Left hindlimb (tissue), 1 donor: ENCODE measurements around the gene CCDC50.
A peak's percentile ranks its signal among the peaks of the same experiment; 100 is the strongest.

Source experiments
- DNase-seq: peaks from one replicate; pipeline ENCODE4 v3.0.0-alpha.2; 2018

CCDC50 gene

GRCh38 chr3:191352014-191352413 lies 22.8 kb downstream of the CCDC50 start:
- DNase-seq, result no peak

DNA sequence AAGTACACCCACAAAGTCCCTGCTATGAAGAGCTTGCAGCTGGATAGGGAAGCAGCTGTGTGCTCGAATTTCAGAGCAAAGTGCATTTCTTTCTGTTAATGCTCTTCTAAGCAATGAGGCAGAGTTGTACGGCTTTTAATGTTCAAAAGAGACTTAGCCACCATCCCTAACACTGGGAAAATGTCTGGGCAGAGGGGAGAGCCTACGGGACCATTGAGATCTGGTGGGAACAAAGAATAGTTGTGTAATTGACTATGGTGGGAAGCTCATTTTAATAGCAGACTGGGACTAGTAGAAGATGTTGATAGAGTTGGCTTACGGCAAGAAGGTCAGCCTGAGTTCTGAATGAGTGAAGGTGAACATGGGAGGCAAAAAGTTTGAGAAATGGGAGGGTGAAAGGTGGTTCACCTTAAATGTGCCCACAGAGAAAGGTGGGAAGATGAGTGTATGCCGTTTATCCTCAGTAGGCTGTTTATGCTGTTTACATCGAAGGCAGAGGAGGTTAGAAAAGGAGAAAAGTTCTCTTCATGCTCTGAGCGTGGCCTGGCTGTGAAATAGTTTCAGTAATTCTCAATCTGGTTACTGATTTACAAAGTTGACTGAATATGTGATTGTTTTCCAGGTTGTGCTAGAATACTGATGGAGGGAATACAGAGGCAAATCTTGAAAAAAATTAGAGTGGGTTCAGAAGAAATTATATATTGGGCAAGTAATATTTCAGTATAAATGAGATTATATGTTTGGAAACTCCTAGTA lies 24.0 kb downstream of the CCDC50 start:
- DNase-seq, result no peak

DNA sequence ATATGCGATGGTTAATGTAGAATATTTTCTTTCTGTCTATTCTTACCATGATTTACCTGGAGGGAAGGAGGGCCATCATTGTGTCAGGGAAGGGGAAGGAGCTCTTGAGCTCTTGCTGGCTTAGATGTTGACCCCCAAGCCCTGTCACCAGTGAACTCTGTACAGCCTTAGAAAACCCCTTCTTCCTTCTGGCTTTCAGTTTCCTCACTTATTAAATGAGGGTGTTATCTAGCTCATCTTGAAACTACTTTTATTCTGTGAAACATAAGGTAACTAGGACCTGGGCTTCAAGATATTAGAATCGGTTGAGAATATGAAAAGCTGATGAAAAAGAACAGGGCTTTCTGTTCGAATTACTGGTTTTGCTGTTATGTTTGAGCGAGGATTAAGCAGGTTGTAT lies 26.2 kb downstream of the CCDC50 start:
- DNase-seq, result no peak

- DNase-seq, result peak; percentile 49
Measured at GRCh38 chr3:191356631-191357439, 27.6 kb downstream of the CCDC50 start.

- no peak for DNase-seq
Measured at GRCh38 chr3:191357909-191358308, 28.7 kb downstream of the CCDC50 start.

GRCh38 chr3:191358929-191359328 lies 29.7 kb downstream of the CCDC50 start:
- no peak for DNase-seq

GRCh38 chr3:191360620-191361019 lies 31.4 kb downstream of the CCDC50 start:
- no peak for DNase-seq

DNA sequence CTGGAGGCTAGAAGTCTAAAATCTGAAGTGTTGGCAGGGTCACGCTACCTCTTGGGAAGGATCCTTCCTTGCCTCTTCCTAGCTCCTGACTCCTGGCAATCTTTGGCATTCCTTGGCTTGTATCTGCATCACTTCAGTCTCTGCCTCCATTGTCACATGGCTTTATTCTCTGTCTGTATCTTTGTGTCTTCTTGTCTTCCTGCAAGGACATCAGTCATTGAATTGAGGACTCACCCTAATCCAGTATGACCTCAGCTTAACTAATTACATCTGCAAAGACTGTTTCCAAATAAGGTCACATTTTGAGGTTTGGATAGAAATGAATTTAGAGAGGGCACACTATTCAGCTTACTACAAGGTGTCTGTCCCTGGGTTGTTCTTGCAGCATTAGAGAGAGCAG lies 32.3 kb downstream of the CCDC50 start:
- no peak for DNase-seq

- no peak for DNase-seq
Measured at GRCh38 chr3:191362037-191362436, 32.8 kb downstream of the CCDC50 start.

DNA sequence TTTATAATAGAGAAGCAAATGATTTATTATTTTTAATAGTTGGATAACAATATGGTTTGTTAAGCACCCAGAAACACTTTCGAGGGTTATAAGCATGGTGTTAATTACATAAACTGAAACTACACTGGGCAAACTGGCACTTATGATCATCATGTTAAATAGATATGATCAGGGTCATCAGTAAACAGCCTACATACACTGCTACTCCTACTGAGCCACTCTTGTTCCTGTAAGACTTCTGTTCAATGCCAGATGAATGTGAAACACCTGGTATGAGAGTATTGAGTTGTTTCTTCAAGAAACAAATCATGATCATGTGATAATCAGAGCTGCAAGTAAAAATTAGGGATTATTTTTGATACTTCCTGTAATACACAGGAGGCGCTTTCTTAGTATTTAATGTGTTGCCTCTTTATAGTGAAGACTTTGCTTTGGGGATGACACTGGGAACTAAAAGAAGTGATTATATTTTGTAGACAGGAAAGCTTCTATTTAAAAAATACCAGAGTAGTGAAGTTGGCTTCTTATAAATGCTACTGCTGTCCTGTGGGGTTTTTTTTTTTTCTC lies 33.4 kb downstream of the CCDC50 start:
- no peak for DNase-seq

GRCh38 chr3:191363221-191363620 lies 34.0 kb downstream of the CCDC50 start:
- no peak for DNase-seq

- no peak for DNase-seq
Measured at GRCh38 chr3:191366675-191367074, 37.5 kb downstream of the CCDC50 start.

GRCh38 chr3:191368755-191369615 lies 39.8 kb downstream of the CCDC50 start:
- DNase-seq, result no peak

GRCh38 chr3:191369616-191370010 lies 40.4 kb downstream of the CCDC50 start:
- no peak for DNase-seq

- no peak for DNase-seq
Measured at GRCh38 chr3:191372122-191372521, 42.9 kb downstream of the CCDC50 start.

- no peak for DNase-seq
Measured at GRCh38 chr3:191373327-191373726, 44.1 kb downstream of the CCDC50 start.

GRCh38 chr3:191376516-191377141 lies 47.4 kb downstream of the CCDC50 start:
- DNase-seq, result peak; percentile 30

DNA sequence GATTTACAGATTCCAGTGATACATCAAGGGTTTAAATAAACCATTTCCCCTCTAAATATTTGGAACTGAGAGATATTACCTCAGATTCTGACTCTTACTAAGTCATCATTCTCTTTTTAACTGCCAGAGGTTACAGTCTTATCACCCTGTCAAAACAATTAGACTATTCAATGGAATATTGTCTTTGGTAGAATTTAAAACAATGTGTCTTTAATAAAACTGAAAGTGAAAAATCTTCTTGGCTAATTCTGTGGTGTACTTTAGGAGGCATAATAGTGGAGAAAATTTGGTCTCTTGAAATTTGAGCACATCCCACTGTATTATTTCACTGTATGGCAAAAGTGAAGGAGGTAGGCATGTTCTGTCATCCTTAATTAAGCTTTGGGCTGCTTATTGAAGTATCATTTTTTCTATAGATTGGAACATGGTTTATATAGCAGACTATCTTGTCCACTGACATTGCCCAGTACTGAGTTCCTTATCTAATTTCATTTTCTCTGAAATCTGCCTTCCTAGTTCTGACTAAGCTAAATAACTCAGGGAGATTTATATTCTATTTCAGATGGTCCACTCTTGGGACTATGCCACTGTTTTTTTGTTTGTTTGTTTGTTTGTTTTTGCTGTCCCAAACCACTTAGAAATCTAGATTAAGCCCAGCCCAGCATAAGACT lies 49.1 kb downstream of the CCDC50 start:
- DNase-seq, result no peak

DNA sequence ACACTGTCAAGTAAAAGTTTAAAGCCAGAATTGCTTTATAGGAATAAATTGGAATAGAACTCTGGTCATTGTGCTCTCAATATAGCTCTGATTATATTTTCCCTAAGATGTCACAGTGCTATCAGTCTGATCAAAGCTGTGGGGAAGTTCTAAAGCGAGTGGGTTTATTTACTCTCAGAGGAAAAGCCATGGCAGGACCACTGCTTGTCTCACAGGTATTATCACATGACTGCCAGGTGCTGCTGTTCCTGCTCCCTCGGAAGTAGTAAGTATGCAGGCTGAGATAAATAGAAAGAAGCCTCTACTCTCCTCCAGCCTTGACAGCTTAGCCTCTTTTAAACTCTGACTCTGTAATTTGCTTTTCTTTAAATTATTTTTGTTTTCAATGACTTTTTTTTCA lies 50.3 kb downstream of the CCDC50 start:
- no peak for DNase-seq

GRCh38 chr3:191380001-191380400 lies 50.8 kb downstream of the CCDC50 start:
- DNase-seq, result no peak

DNA sequence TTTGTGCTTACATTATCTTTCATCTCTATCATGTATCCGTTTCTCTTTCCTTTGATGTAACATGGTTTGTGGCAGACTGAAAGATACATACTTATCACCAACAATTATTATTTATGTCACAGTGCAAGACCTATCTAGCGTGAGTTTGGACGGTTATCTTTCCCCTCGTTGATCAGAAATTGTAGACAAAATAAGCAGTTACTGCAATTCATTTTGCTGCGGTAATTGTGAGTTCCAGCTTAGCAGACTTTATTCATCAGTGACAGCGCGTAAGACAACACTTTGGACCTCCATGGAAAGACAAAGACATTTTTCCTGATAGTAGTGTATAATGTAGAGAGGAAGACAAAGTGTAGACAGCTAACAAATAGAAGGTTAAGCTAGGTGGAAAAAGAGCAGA lies 52.1 kb downstream of the CCDC50 start:
- DNase-seq, result no peak

DNA sequence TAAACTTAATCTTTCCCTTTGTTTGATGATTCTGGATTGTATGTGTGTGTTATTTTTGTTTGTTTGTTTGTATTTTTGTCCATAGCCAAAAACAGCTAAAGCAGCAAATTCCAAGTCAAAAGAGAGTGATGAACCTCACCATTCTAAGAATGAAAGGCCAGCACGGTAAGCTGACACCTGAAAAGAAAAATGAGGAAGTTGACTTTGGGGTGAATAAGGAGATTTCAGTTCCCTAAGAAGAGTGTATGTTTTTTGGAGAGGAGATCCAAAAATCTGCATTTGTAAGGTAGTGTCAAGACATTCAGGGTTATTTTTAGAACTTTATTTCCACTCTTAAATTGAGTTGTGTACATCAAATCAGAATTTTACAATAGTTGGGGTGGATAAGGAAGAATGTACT lies 53.5 kb downstream of the CCDC50 start:
- no peak for DNase-seq
